HCT116 (cell line): Measurements from ENCODE around the gene SMURF1. TPM values are rescaled to one million over a fixed set of nuclear protein-coding genes. Genes with fewer than 3 reads are reported as not detected.

ENCODE experiments used
- ATAC-seq: fragments of 200-7000 bp; cut with Tn5 transposase; 2 replicates; pipeline ENCODE4 v1.9.1; 2020; ENCODE audit warnings: mild to moderate bottlenecking, moderate library complexity
- BruUV-seq: library from RNA; stranded (reverse); fragments of 400-500 nt; replicated peaks from 2 replicates; lab custom pipeline; 2021; lab: Mats Ljungman, UMichigan
- CTCF ChIA-PET: fragments of 300-600 bp; sonication (Branson Sonifier 250); formaldehyde crosslinking; loops from one replicate; lab custom pipeline; 2021; ENCODE audit warnings: antibody characterized with exemption; lab: Charles Lee
- POLR2A ChIA-PET: fragments of 300-600, 350-600 bp; sonication (Branson Sonifier 250); formaldehyde crosslinking; loops from one replicate; lab custom pipeline; 2021; ENCODE audit warnings: antibody characterized with exemption; lab: Charles Lee
- RAD21 ChIA-PET, 2 experiments: fragments of 300-600 bp; sonication (Branson Sonifier 250); formaldehyde crosslinking; loops; one replicate each; lab custom pipeline; 2023; ENCODE audit warnings: low total read pairs in 2 of 2; ENCODE audit not compliant: uncharacterized antibody in 2 of 2, unreplicated experiment in 2 of 2, low non-redundant PET in 1 of 2; lab: Charles Lee
- DNase-seq: peaks from one replicate; pipeline ENCODE4 v3.0.0-alpha.2; 2010; ENCODE audit warnings: low read depth, low spot score
- H2AFZ ChIP-seq: fragments of 200-600 bp; shearing (Covaris generic), sonication (generic); 2 replicates; pipeline ENCODE4 v1.6.1; 2017; ENCODE audit warnings: low read depth, mixed run types, mixed read lengths, antibody characterized with exemption, low read length; ENCODE audit not compliant: poor library complexity, severe bottlenecking
- H3K27ac ChIP-seq: 2 replicates; pipeline ENCODE4 v1.5.1; 2012; ENCODE audit warnings: low read depth, low read length
- H3K27me3 ChIP-seq: fragments of 200-600 bp; sonication (generic); 2 replicates; pipeline ENCODE4 v1.6.1; 2016; ENCODE audit warnings: mixed run types, low read length, mixed read lengths; ENCODE audit not compliant: insufficient read depth
- H3K36me3 ChIP-seq, 2 experiments: fragments of 200-500 bp in 1 of 2; fragments of 200-600 bp in 1 of 2; sonication (Bioruptor generic) in 1 of 2; sonication (generic) in 1 of 2; 2 replicates each; pipeline versions ENCODE4 v1.5.1 to v1.6.1; 2014 to 2016; ENCODE audit warnings: low read length in 2 of 2, inconsistent platforms in 1 of 2, mixed read lengths in 1 of 2, mixed run types in 1 of 2; ENCODE audit not compliant: insufficient read depth in 2 of 2, control insufficient read depth in 1 of 2
- H3K4me1 ChIP-seq, 2 experiments: fragments of 200-600 bp in 1 of 2; sonication (generic) in 1 of 2; 2 replicates each; pipeline versions ENCODE4 v1.5.1 to v1.6.1; 2012 to 2017; ENCODE audit warnings: low read length in 2 of 2, inconsistent platforms in 1 of 2, mild to moderate bottlenecking in 1 of 2, mixed read lengths in 1 of 2, mixed run types in 1 of 2, moderate library complexity in 1 of 2; ENCODE audit not compliant: insufficient read depth in 2 of 2, control insufficient read depth in 1 of 2
- H3K4me2 ChIP-seq: fragments of 200-600 bp; sonication (generic); 2 replicates; pipeline ENCODE4 v1.6.1; 2017; ENCODE audit warnings: mixed run types, low read length, mixed read lengths
- H3K4me3 ChIP-seq, 2 experiments: fragments of 200-600 bp in 1 of 2; sonication (generic) in 1 of 2; replicated peaks in 1 of 2; 2 replicates each; pipeline ENCODE4 v1.5.1; 2011 to 2016; ENCODE audit warnings: low read length in 2 of 2, control low read depth in 1 of 2, low read depth in 1 of 2, mild to moderate bottlenecking in 1 of 2, mixed read lengths in 1 of 2, mixed run types in 1 of 2
- H3K79me2 ChIP-seq: fragments of 200-600 bp; sonication (generic); 2 replicates; pipeline ENCODE4 v1.6.1; 2017; ENCODE audit warnings: mild to moderate bottlenecking, mixed run types, low read length, moderate library complexity, mixed read lengths; ENCODE audit not compliant: insufficient read depth
- H3K9ac ChIP-seq: fragments of 200-600 bp; sonication (generic); 2 replicates; pipeline ENCODE4 v1.6.1; 2016; ENCODE audit warnings: low read length, mixed read lengths
- H3K9me2 ChIP-seq: fragments of 200-600 bp; sonication (generic), shearing (Covaris generic); 2 replicates; pipeline ENCODE4 v1.6.1; 2017; ENCODE audit warnings: mixed run types, mild to moderate bottlenecking, moderate library complexity; ENCODE audit not compliant: insufficient read depth
- H3K9me3 ChIP-seq, 2 experiments: fragments of 200-500 bp in 1 of 2; fragments of 200-600 bp in 1 of 2; sonication (Bioruptor generic) in 1 of 2; sonication (generic) in 1 of 2; 2 replicates each; pipeline ENCODE4 v1.6.1; 2014 to 2017; ENCODE audit warnings: low read length in 2 of 2, mixed read lengths in 2 of 2, inconsistent platforms in 1 of 2, low read depth in 1 of 2, mild to moderate bottlenecking in 1 of 2, mixed run types in 1 of 2, moderate library complexity in 1 of 2; ENCODE audit not compliant: control insufficient read depth in 1 of 2, insufficient read depth in 1 of 2
- H4K20me1 ChIP-seq: fragments of 200-600 bp; sonication (generic), shearing (Covaris generic); 2 replicates; pipeline ENCODE4 v1.6.1; 2017; ENCODE audit warnings: mixed run types, mild to moderate bottlenecking, moderate library complexity; ENCODE audit not compliant: insufficient read depth
- ATF3 ChIP-seq: IDR thresholded peaks from 2 replicates; pipeline ENCODE4 v1.6.1; 2012
- CBX3 ChIP-seq: IDR thresholded peaks from 2 replicates; pipeline ENCODE4 v1.6.1; 2012; ENCODE audit warnings: low read depth
- CEBPB ChIP-seq: IDR thresholded peaks from 2 replicates; pipeline ENCODE4 v1.6.1; 2012; ENCODE audit warnings: low read depth
- EGR1 ChIP-seq: IDR thresholded peaks from 2 replicates; pipeline ENCODE4 v1.6.1; 2012; ENCODE audit warnings: low read depth
- EZH2 ChIP-seq: fragments of 200-600 bp; sonication (generic); IDR thresholded peaks from 2 replicates; pipeline ENCODE4 v1.6.1; 2017; ENCODE audit warnings: antibody characterized with exemption, mixed run types
- FOSL1 ChIP-seq: IDR thresholded peaks from 2 replicates; pipeline ENCODE4 v1.6.1; 2012; ENCODE audit warnings: low read depth
- MAX ChIP-seq: IDR thresholded peaks from 2 replicates; pipeline ENCODE4 v1.6.1; 2012
- POLR2A ChIP-seq: IDR thresholded peaks from 2 replicates; pipeline ENCODE4 v1.7.0; 2011; ENCODE audit warnings: borderline replicate concordance; ENCODE audit not compliant: insufficient read depth, insufficient read length; ENCODE audit errors: extremely low read depth
- RAD21 ChIP-seq: IDR thresholded peaks from 2 replicates; pipeline ENCODE4 v1.6.1; 2012; ENCODE audit warnings: low read depth, mild to moderate bottlenecking
- SIN3A ChIP-seq: IDR thresholded peaks from 2 replicates; pipeline ENCODE4 v1.6.1; 2012; ENCODE audit warnings: low read depth
- SP1 ChIP-seq: IDR thresholded peaks from 2 replicates; pipeline ENCODE4 v1.6.1; 2012; ENCODE audit warnings: low read depth
- SRF ChIP-seq: IDR thresholded peaks from 2 replicates; pipeline ENCODE4 v1.6.1; 2012; ENCODE audit warnings: low read depth
- YY1 ChIP-seq: IDR thresholded peaks from 2 replicates; pipeline ENCODE4 v1.6.1; 2011; ENCODE audit warnings: low read length, low read depth, moderate library complexity, mild to moderate bottlenecking; ENCODE audit not compliant: insufficient replicate concordance; ENCODE audit errors: extremely low read depth
- ZBTB33 ChIP-seq: IDR thresholded peaks from 2 replicates; pipeline ENCODE4 v1.6.1; 2011; ENCODE audit warnings: mild to moderate bottlenecking, low read length, moderate library complexity; ENCODE audit not compliant: insufficient replicate concordance; ENCODE audit errors: extremely low read depth
- ZFX ChIP-seq: fragments of 450-650 bp; IDR thresholded peaks from 2 replicates; pipeline ENCODE4 v1.6.1; 2017
- ZNF274 ChIP-seq: fragments of 200-500 bp; sonication (Bioruptor generic); IDR thresholded peaks from 2 replicates; pipeline ENCODE4 v1.6.1; 2014; ENCODE audit warnings: mild to moderate bottlenecking, low read depth, low read length, inconsistent platforms
- intact Hi-C: fragments of 100-400 bp; cut with micrococcal nuclease; formaldehyde crosslinking; loops from 2 replicates; pipeline ENCODE4 v1.10.0; 2022
- total RNA-seq: library from RNA; stranded (reverse); gene quantifications from one replicate; pipeline ENCODE4 v1.2.1, GENCODE V29; 2021; ENCODE audit not compliant: unreplicated experiment
- TF ChIP-seq, protein P1 (sequence below), 3 experiments: fragments of 200-600 bp in 1 of 3; sonication (generic) in 1 of 3; IDR thresholded peaks in 2 of 3; conservative IDR thresholded peaks in 1 of 3; 2 replicates each; pipeline ENCODE4 v1.5.1; 2012 to 2017; ENCODE audit warnings: low read depth in 2 of 3, low read length in 2 of 3, antibody characterized with exemption in 1 of 3, borderline replicate concordance in 1 of 3, control low read depth in 1 of 3, mild to moderate bottlenecking in 1 of 3, mixed read lengths in 1 of 3, mixed run types in 1 of 3, moderate library complexity in 1 of 3; ENCODE audit not compliant: insufficient read depth in 1 of 3

Gene SMURF1
- total RNA-seq, 1 experiment from 2014 or later: 24.6 TPM

DNA sequence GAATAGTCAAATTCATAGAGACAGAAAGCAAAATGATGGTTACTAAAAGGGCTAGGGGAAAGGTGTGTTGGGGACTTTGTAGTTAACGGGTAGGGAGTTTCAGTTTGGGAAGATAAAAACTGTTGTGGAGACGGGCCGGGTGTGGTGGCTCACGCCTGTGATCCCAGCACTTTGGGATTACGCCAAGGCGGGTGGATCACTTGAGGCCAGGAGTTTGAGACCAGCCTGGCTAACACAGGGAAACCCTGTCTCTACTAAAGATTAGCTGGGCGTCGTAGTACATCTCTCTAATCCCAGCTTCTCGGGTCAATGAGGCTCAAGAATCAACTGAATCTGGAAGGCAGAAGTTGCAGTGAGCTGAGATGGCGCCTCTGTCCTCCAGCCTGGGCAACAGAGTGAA, 33.3 kb upstream of the SMURF1 start:
- ATAC-seq: no peak
- Histone ChIP-seq H3K4me2 (no peak overlapping the region), H3K36me3 (no peaks in the 10 kb centered on the region), H3K9ac (no peak overlapping the region), H4K20me1 (no peaks in the 10 kb centered on the region), H3K4me3 (no peak overlapping the region), H3K79me2 (no peaks in the 10 kb centered on the region), H3K9me3 (no peaks in the 10 kb centered on the region), H2AFZ (no peak overlapping the region), H3K9me2 (no peaks in the 10 kb centered on the region), H3K4me1 (no peaks in the 10 kb centered on the region), H3K27me3 (no peaks in the 10 kb centered on the region), H3K27ac (no peak overlapping the region)
- ChIA-PET RAD21 (interaction anchor here in 1 of 2 experiments (0.6 kb wide), 1 partner anchor 168 kb away, joined by 3 read pairs; no protein-coding TSS in a partner anchor), POLR2A (no interaction called here), CTCF (no interaction called here)
- intact Hi-C loops: no loop called here
- no peak for DNase-seq
- BruUV-seq: no TSS peak
- TF ChIP-seq SP1 (no peak), FOSL1 (no peak), MAX (no peak), CBX3 (no peak), ZFX (no peak), POLR2A (no peak), RAD21 (no peak), ZBTB33 (no peak), EGR1 (no peak), ZNF274 (no peak), YY1 (no peak), SIN3A (no peak), SRF (no peak), EZH2 (no peak), ATF3 (no peak), CEBPB (no peak)
- TF ChIP-seq, protein P1, sequence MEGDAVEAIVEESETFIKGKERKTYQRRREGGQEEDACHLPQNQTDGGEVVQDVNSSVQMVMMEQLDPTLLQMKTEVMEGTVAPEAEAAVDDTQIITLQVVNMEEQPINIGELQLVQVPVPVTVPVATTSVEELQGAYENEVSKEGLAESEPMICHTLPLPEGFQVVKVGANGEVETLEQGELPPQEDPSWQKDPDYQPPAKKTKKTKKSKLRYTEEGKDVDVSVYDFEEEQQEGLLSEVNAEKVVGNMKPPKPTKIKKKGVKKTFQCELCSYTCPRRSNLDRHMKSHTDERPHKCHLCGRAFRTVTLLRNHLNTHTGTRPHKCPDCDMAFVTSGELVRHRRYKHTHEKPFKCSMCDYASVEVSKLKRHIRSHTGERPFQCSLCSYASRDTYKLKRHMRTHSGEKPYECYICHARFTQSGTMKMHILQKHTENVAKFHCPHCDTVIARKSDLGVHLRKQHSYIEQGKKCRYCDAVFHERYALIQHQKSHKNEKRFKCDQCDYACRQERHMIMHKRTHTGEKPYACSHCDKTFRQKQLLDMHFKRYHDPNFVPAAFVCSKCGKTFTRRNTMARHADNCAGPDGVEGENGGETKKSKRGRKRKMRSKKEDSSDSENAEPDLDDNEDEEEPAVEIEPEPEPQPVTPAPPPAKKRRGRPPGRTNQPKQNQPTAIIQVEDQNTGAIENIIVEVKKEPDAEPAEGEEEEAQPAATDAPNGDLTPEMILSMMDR (IDR thresholded peaks at IDR 0.05 in 2 of 3, conservative IDR thresholded peaks at IDR 0.05 in 1 of 3; ENCODE audit: borderline replicate concordance in 1 of 3, insufficient read depth in 1 of 3, low read depth in 2 of 3, low read length in 2 of 3): no peak
